H9 (cell line): ENCODE data around the gene KCTD19. TPM values are rescaled to one million over a fixed set of nuclear protein-coding genes. Genes with fewer than 3 reads are reported as not detected.

Experiments
- DNase-seq: peaks from one replicate; pipeline ENCODE4 v3.0.0-alpha.2; 2017
- H2AFZ ChIP-seq: one replicate; pipeline ENCODE4 v1.6.1; 2013; ENCODE audit warnings: mild to moderate bottlenecking, low read length, control low read depth, moderate library complexity
- H2AK5ac ChIP-seq: 2 replicates; pipeline ENCODE4 v1.6.1; 2013; ENCODE audit warnings: low read length, control low read depth, mixed read lengths; ENCODE audit not compliant: insufficient read length
- H2BK120ac ChIP-seq: one replicate; pipeline ENCODE4 v1.6.1; 2013; ENCODE audit warnings: low read depth, mild to moderate bottlenecking, low read length, control low read depth, inconsistent platforms; ENCODE audit not compliant: poor library complexity, severe bottlenecking
- H2BK12ac ChIP-seq: 2 replicates; pipeline ENCODE4 v1.6.1; 2013; ENCODE audit warnings: low read length, control low read depth, mixed read lengths, low read depth; ENCODE audit not compliant: insufficient read length
- H2BK15ac ChIP-seq: 2 replicates; pipeline ENCODE4 v1.6.1; 2013; ENCODE audit warnings: low read depth, low read length, control low read depth
- H2BK20ac ChIP-seq: one replicate; pipeline ENCODE4 v1.6.1; 2013; ENCODE audit warnings: low read depth, mild to moderate bottlenecking, low read length, control low read depth, inconsistent platforms; ENCODE audit not compliant: poor library complexity, severe bottlenecking
- H2BK5ac ChIP-seq: 2 replicates; pipeline ENCODE4 v1.6.1; 2013; ENCODE audit warnings: low read length, control low read depth, mixed read lengths; ENCODE audit not compliant: insufficient read length
- H3K14ac ChIP-seq: 2 replicates; pipeline ENCODE4 v1.6.1; 2013; ENCODE audit warnings: low read length, control low read depth; ENCODE audit not compliant: insufficient read depth
- H3K18ac ChIP-seq: 2 replicates; pipeline ENCODE4 v1.6.1; 2013; ENCODE audit warnings: low read depth, mild to moderate bottlenecking, mixed read lengths, low read length, control low read depth; ENCODE audit not compliant: insufficient read length
- H3K23ac ChIP-seq: 2 replicates; pipeline ENCODE4 v1.6.1; 2013; ENCODE audit warnings: low read length, control low read depth, mixed read lengths, low read depth; ENCODE audit not compliant: insufficient read length
- H3K23me2 ChIP-seq: 2 replicates; pipeline ENCODE4 v1.6.1; 2013; ENCODE audit warnings: low read depth, mild to moderate bottlenecking, mixed read lengths, low read length, control low read depth; ENCODE audit not compliant: insufficient read length, poor library complexity, severe bottlenecking
- H3K27ac ChIP-seq: 2 replicates; pipeline ENCODE4 v1.5.1; 2013; ENCODE audit warnings: low read length, control low read depth, mixed read lengths, low read depth; ENCODE audit not compliant: insufficient read length
- H3K27me3 ChIP-seq: 2 replicates; pipeline ENCODE4 v1.6.1; 2013; ENCODE audit warnings: low read length, control low read depth, inconsistent platforms; ENCODE audit not compliant: insufficient read depth
- H3K4ac ChIP-seq: 2 replicates; pipeline ENCODE4 v1.6.1; 2013; ENCODE audit warnings: low read depth, mild to moderate bottlenecking, control low read depth, inconsistent platforms, low read length, moderate library complexity
- H3K4me1 ChIP-seq: 2 replicates; pipeline ENCODE4 v1.6.1; 2013; ENCODE audit warnings: low read length, control low read depth, inconsistent platforms; ENCODE audit not compliant: insufficient read depth
- H3K4me2 ChIP-seq: 2 replicates; pipeline ENCODE4 v1.6.1; 2013; ENCODE audit warnings: low read length, control low read depth, mixed read lengths; ENCODE audit not compliant: insufficient read length, insufficient read depth
- H3K56ac ChIP-seq: 2 replicates; pipeline ENCODE4 v1.6.1; 2013; ENCODE audit warnings: low read depth, mild to moderate bottlenecking, mixed read lengths, low read length, control low read depth; ENCODE audit not compliant: insufficient read length
- H3K79me1 ChIP-seq: 2 replicates; pipeline ENCODE4 v1.6.1; 2013; ENCODE audit warnings: low read depth, mild to moderate bottlenecking, moderate library complexity, low read length, control low read depth, inconsistent platforms; ENCODE audit not compliant: insufficient read depth, poor library complexity, severe bottlenecking
- H3K79me2 ChIP-seq: 2 replicates; pipeline ENCODE4 v1.6.1; 2013; ENCODE audit warnings: low read length, control low read depth, inconsistent platforms; ENCODE audit not compliant: insufficient read depth
- H3K9ac ChIP-seq: 2 replicates; pipeline ENCODE4 v1.6.1; 2013; ENCODE audit warnings: low read length, control low read depth, mixed read lengths; ENCODE audit not compliant: insufficient read length; ENCODE audit errors: extremely low read depth
- H3K9me3 ChIP-seq: one replicate; pipeline ENCODE4 v1.6.1; 2013; ENCODE audit warnings: low read depth, low read length, inconsistent platforms; ENCODE audit not compliant: control insufficient read depth
- H3T11ph ChIP-seq: one replicate; pipeline ENCODE4 v1.6.1; 2013; ENCODE audit warnings: mild to moderate bottlenecking, low read length, control low read depth, inconsistent platforms
- H4K20me1 ChIP-seq: one replicate; pipeline ENCODE4 v1.6.1; 2013; ENCODE audit not compliant: control insufficient read depth, insufficient read length, insufficient read depth
- H4K5ac ChIP-seq: 2 replicates; pipeline ENCODE4 v1.6.1; 2013; ENCODE audit warnings: low read depth, mild to moderate bottlenecking, mixed read lengths, low read length, control low read depth; ENCODE audit not compliant: insufficient read length
- H4K8ac ChIP-seq: replicated peaks from 2 replicates; pipeline ENCODE4 v1.6.1; 2013; ENCODE audit warnings: low read length, control low read depth, mixed read lengths, low read depth; ENCODE audit not compliant: insufficient read length
- H4K91ac ChIP-seq: 2 replicates; pipeline ENCODE4 v1.6.1; 2013; ENCODE audit warnings: low read depth, mild to moderate bottlenecking, moderate library complexity, mixed read lengths, low read length, control low read depth; ENCODE audit not compliant: insufficient read length
- H3K27ac Mint-ChIP-seq, 3 experiments: 2 replicates in 2 of 3; 3 replicates in 1 of 3; pipeline ENCODE4 v1.8.0; 2020 to 2021; ENCODE audit warnings: mixed read lengths in 3 of 3, mild to moderate bottlenecking in 1 of 3, moderate library complexity in 1 of 3
- H3K27me3 Mint-ChIP-seq: 2 replicates; pipeline ENCODE4 v1.8.0; 2021; ENCODE audit warnings: low read depth, mild to moderate bottlenecking, moderate library complexity, mixed read lengths
- H3K36me3 Mint-ChIP-seq, 3 experiments: 2 replicates in 2 of 3; 3 replicates in 1 of 3; pipeline ENCODE4 v1.8.0; 2020 to 2021; ENCODE audit warnings: low read depth in 3 of 3, mixed read lengths in 3 of 3; ENCODE audit not compliant: insufficient read depth in 1 of 3
- H3K4me1 Mint-ChIP-seq, 2 experiments: 2 replicates each; pipeline ENCODE4 v1.8.0; 2020; ENCODE audit warnings: mixed read lengths in 2 of 2
- H3K4me3 Mint-ChIP-seq, 2 experiments: 2 replicates in 1 of 2; 3 replicates in 1 of 2; pipeline ENCODE4 v1.8.0; 2020 to 2021; ENCODE audit warnings: mild to moderate bottlenecking in 2 of 2, mixed read lengths in 2 of 2, moderate library complexity in 1 of 2
- H3K9me3 Mint-ChIP-seq, 2 experiments: 2 replicates in 1 of 2; 3 replicates in 1 of 2; pipeline ENCODE4 v1.8.0; 2020; ENCODE audit warnings: mild to moderate bottlenecking in 2 of 2, mixed read lengths in 2 of 2, moderate library complexity in 1 of 2
- WGBS: extraction: QIAGEN DNeasy Blood & Tissue Kit; methylation state at CpG from one replicate; pipeline ENCODE4 v1.1.7; 2013; ENCODE audit warnings: missing lambda C conversion rate, low lambda C conversion rate, mixed read lengths; ENCODE audit not compliant: insufficient read length; ENCODE audit errors: extremely low coverage; 5-methylcytosine and 5-hydroxymethylcytosine counted together
- total RNA-seq: library from RNA; stranded (reverse); gene quantifications from 2 replicates; pipeline ENCODE4 v1.2.1, GENCODE V29; 2021
- TF ChIP-seq, protein P1 (sequence below): fragments of 200-600 bp; sonication (generic); conservative IDR thresholded peaks from 3 replicates; pipeline ENCODE4 v1.8.0; 2021; ENCODE audit warnings: antibody characterized with exemption, mild to moderate bottlenecking

The KCTD19 gene
- total RNA-seq, 1 experiment from 2014 or later, result 0.13 TPM

GRCh38 chr16:67258161-67258835 is 68.2 kb downstream of the KCTD19 start:
- Histone ChIP-seq H3K27ac (no peak overlapping the region), H3K9me3 (no peaks in the 10 kb centered on the region), H3K23ac (no peak overlapping the region), H3K79me2 (no peaks in the 10 kb centered on the region), H3T11ph (no peak overlapping the region), H2BK15ac (no peak overlapping the region), H3K4me2 (no peak overlapping the region), H3K27me3 (no peaks in the 10 kb centered on the region), H2BK12ac (no peak overlapping the region), H2BK20ac (no peak overlapping the region), H3K79me1 (no peaks in the 10 kb centered on the region), H4K20me1 (no peaks in the 10 kb centered on the region), H3K4me1 (no peaks in the 10 kb centered on the region), H3K4ac (no peak overlapping the region), H3K9ac (no peak overlapping the region), H3K56ac (no peak overlapping the region), H2BK5ac (no peak overlapping the region), H3K18ac (no peak overlapping the region), H2AK5ac (no peak overlapping the region), H4K5ac (no peak overlapping the region), H3K14ac (no peak overlapping the region), H4K8ac (no peak overlapping the region), H3K23me2 (no peaks in the 10 kb centered on the region), H2AFZ (no peak overlapping the region), H4K91ac (no peak overlapping the region), H2BK120ac (no peak overlapping the region)
- peaks cover 7% of the 10 kb centered on the region for H3K27me3 Mint-ChIP-seq
- H3K4me1 Mint-ChIP-seq, result no peaks in the 10 kb centered on the region
- TF ChIP-seq, protein P1, sequence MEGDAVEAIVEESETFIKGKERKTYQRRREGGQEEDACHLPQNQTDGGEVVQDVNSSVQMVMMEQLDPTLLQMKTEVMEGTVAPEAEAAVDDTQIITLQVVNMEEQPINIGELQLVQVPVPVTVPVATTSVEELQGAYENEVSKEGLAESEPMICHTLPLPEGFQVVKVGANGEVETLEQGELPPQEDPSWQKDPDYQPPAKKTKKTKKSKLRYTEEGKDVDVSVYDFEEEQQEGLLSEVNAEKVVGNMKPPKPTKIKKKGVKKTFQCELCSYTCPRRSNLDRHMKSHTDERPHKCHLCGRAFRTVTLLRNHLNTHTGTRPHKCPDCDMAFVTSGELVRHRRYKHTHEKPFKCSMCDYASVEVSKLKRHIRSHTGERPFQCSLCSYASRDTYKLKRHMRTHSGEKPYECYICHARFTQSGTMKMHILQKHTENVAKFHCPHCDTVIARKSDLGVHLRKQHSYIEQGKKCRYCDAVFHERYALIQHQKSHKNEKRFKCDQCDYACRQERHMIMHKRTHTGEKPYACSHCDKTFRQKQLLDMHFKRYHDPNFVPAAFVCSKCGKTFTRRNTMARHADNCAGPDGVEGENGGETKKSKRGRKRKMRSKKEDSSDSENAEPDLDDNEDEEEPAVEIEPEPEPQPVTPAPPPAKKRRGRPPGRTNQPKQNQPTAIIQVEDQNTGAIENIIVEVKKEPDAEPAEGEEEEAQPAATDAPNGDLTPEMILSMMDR, result no peak
- H3K9me3 Mint-ChIP-seq, result no peaks in the 10 kb centered on the region
- peak; percentile 17 for DNase-seq
- no peak overlapping the region for H3K4me3 Mint-ChIP-seq
- no CpG with 5 or more reads among the region's 11 CpGs for WGBS
- H3K27ac Mint-ChIP-seq, result no peak overlapping the region
- peaks cover 0 to 19% (median 0%) of the 10 kb centered on the region in 3 experiments; a peak in 4 of 7 replicates for H3K36me3 Mint-ChIP-seq
